HepG2 (cell line): ENCODE measurements around the gene NAA15. TPM values are rescaled to one million over a fixed set of nuclear protein-coding genes. Genes with fewer than 3 reads are reported as not detected.

ENCODE experiments used
- ASH2L ChIP-seq: fragments of 300-600, 200-600 bp; sonication (generic); IDR thresholded peaks from 2 replicates; pipeline ENCODE4 v1.7.0; 2017; ENCODE audit warnings: low read depth, mild to moderate bottlenecking, moderate library complexity, mixed read lengths, low read length; ENCODE audit not compliant: insufficient read length
- CHD4 ChIP-seq: fragments of 200-600 bp; sonication (generic); IDR thresholded peaks from 2 replicates; pipeline ENCODE4 v1.7.0; 2017; ENCODE audit warnings: mild to moderate bottlenecking, low read length, borderline replicate concordance
- ERF ChIP-seq: IDR thresholded peaks from 2 replicates; pipeline ENCODE4 v1.6.1; 2018; ENCODE audit warnings: missing biosample characterization, missing genetic modification reagents
- FOXK2 ChIP-seq: fragments of 450-650 bp; IDR thresholded peaks from 2 replicates; pipeline ENCODE4 v1.6.1; 2016
- FOXP1 ChIP-seq, 2 experiments: fragments of 450-650 bp in 1 of 2; IDR thresholded peaks; 2 replicates each; pipeline ENCODE4 v1.6.1; 2017 to 2018; ENCODE audit warnings: antibody characterized with exemption in 1 of 2
- GZF1 ChIP-seq: sonication (generic); formaldehyde crosslinking; IDR thresholded peaks from 2 replicates; pipeline ENCODE4 v1.5.1; 2020; ENCODE audit warnings: mild to moderate bottlenecking, missing genetic modification reagents
- HMGXB4 ChIP-seq, 2 experiments: sonication (generic) in 1 of 2; formaldehyde crosslinking in 1 of 2; IDR thresholded peaks; 2 replicates each; pipeline versions ENCODE4 v1.4.0 to v1.6.1; 2018 to 2020; ENCODE audit warnings: missing genetic modification reagents in 2 of 2, borderline replicate concordance in 1 of 2, low read depth in 1 of 2, mild to moderate bottlenecking in 1 of 2, missing biosample characterization in 1 of 2
- KLF11 ChIP-seq: IDR thresholded peaks from 2 replicates; pipeline ENCODE4 v1.6.1; 2016; ENCODE audit warnings: missing compliant biosample characterization
- KLF16 ChIP-seq, 2 experiments: sonication (generic) in 1 of 2; formaldehyde crosslinking in 1 of 2; IDR thresholded peaks; 2 replicates each; pipeline versions ENCODE4 v1.6.1 to v1.8.0; 2016 to 2023; ENCODE audit warnings: missing genetic modification reagents in 2 of 2, missing compliant biosample characterization in 1 of 2
- NFE2L1 ChIP-seq: sonication (generic); formaldehyde crosslinking; IDR thresholded peaks from 2 replicates; pipeline ENCODE4 v1.4.0; 2020; ENCODE audit warnings: missing genetic modification reagents, mild to moderate bottlenecking, borderline replicate concordance
- NR2F1 ChIP-seq, 2 experiments: fragments of 450-650 bp in 1 of 2; formaldehyde crosslinking in 1 of 2; IDR thresholded peaks; 2 replicates each; pipeline versions ENCODE4 v1.5.0 to v1.6.1; 2016 to 2020; ENCODE audit warnings: mild to moderate bottlenecking in 1 of 2, missing compliant biosample characterization in 1 of 2, missing genetic modification reagents in 1 of 2, moderate library complexity in 1 of 2
- POGZ ChIP-seq: sonication (generic); formaldehyde crosslinking; IDR thresholded peaks from 2 replicates; pipeline ENCODE4 v1.4.0; 2020; ENCODE audit warnings: mild to moderate bottlenecking, missing genetic modification reagents
- PREB ChIP-seq: sonication (generic); formaldehyde crosslinking; IDR thresholded peaks from 2 replicates; pipeline ENCODE4 v1.4.0; 2020; ENCODE audit warnings: missing genetic modification reagents
- RAD21 ChIP-seq: fragments of 450-650 bp; formaldehyde crosslinking; IDR thresholded peaks from 2 replicates; pipeline ENCODE4 v1.5.0; 2020; ENCODE audit warnings: mild to moderate bottlenecking
- RELA ChIP-seq: sonication (generic); formaldehyde crosslinking; IDR thresholded peaks from 2 replicates; pipeline ENCODE4 v1.4.0; 2020; ENCODE audit warnings: missing genetic modification reagents
- RNF2 ChIP-seq: fragments of 450-650 bp; conservative IDR thresholded peaks from 2 replicates; pipeline ENCODE4 v1.6.1; 2016; ENCODE audit warnings: low read depth
- SIN3A ChIP-seq: IDR thresholded peaks from 2 replicates; pipeline ENCODE4 v1.6.1; 2011; ENCODE audit warnings: low read depth, mild to moderate bottlenecking, control low read depth, low read length, borderline replicate concordance
- SOX13 ChIP-seq, 3 experiments: fragments of 450-650 bp in 1 of 3; sonication (generic) in 1 of 3; formaldehyde crosslinking in 1 of 3; IDR thresholded peaks in 2 of 3; conservative IDR thresholded peaks in 1 of 3; 2 replicates each; pipeline versions ENCODE4 v1.5.0 to v1.6.1; 2016 to 2020; ENCODE audit warnings: antibody characterized with exemption in 1 of 3, mild to moderate bottlenecking in 1 of 3, missing compliant biosample characterization in 1 of 3, missing genetic modification reagents in 1 of 3, moderate library complexity in 1 of 3
- ZMYM3 ChIP-seq: sonication (generic); formaldehyde crosslinking; IDR thresholded peaks from 2 replicates; pipeline ENCODE4 v1.5.1; 2020; ENCODE audit warnings: mild to moderate bottlenecking, missing genetic modification reagents
- ZNF205 ChIP-seq: IDR thresholded peaks from 2 replicates; pipeline ENCODE4 v1.6.1; 2018; ENCODE audit warnings: missing biosample characterization, missing genetic modification reagents
- ZNF234 ChIP-seq: sonication (generic); formaldehyde crosslinking; conservative IDR thresholded peaks from 2 replicates; pipeline ENCODE4 v1.5.1; 2020; ENCODE audit warnings: mild to moderate bottlenecking, missing genetic modification reagents
- ZNF549 ChIP-seq: sonication (generic); formaldehyde crosslinking; IDR thresholded peaks from 2 replicates; pipeline ENCODE4 v1.5.0; 2020; ENCODE audit warnings: missing genetic modification reagents
- ZNF597 ChIP-seq: sonication (generic); formaldehyde crosslinking; IDR thresholded peaks from 2 replicates; pipeline ENCODE4 v1.5.0; 2020; ENCODE audit warnings: missing genetic modification reagents
- ZNF615 ChIP-seq: sonication (generic); formaldehyde crosslinking; IDR thresholded peaks from 2 replicates; pipeline ENCODE4 v1.5.0; 2020; ENCODE audit warnings: mild to moderate bottlenecking, missing genetic modification reagents, borderline replicate concordance
- ZNF747 ChIP-seq: sonication (generic); formaldehyde crosslinking; IDR thresholded peaks from 2 replicates; pipeline ENCODE4 v1.8.1; 2023; ENCODE audit warnings: missing genetic modification reagents, mild to moderate bottlenecking, borderline replicate concordance
- ZNF749 ChIP-seq: sonication (generic); formaldehyde crosslinking; IDR thresholded peaks from 2 replicates; pipeline ENCODE4 v1.8.0; 2022; ENCODE audit warnings: mild to moderate bottlenecking, missing genetic modification reagents, moderate library complexity, borderline replicate concordance
- ZSCAN30 ChIP-seq: sonication (generic); formaldehyde crosslinking; IDR thresholded peaks from 2 replicates; pipeline ENCODE4 v1.5.0; 2020; ENCODE audit warnings: mild to moderate bottlenecking, missing genetic modification reagents
- polyA plus RNA-seq, 8 experiments: library from polyadenylated mRNA; depleted of rRNA in 3 of 8; stranded (reverse) in 7 of 8; unstranded in 1 of 8; fragments of >200 nt; fragmentation: Illumina TruSeq in 4 of 8; extraction: Trizol in 4 of 8; gene quantifications; 2 replicates each; pipeline versions ENCODE4 v1.2.1 to v1.2.3, GENCODE V29; 2011 to 2016; ENCODE audit warnings: low read depth in 4 of 8, missing spikeins in 1 of 8, mixed read lengths in 1 of 8; ENCODE audit not compliant: insufficient read depth in 1 of 8
- total RNA-seq, 5 experiments: library from RNA; depleted of rRNA; stranded (reverse); fragments of >200 nt; fragmentation: Illumina TruSeq; extraction: Trizol; gene quantifications; 2 replicates each; pipeline ENCODE4 v1.2.3, GENCODE V29; 2016; ENCODE audit warnings: low read depth in 1 of 5

Gene NAA15
- total and polyA plus RNA-seq, 2 of the 13 experiments (the other 11 are each of a cell fraction or from before 2014, with no cell fraction given), result 6.2 to 50.2 TPM

GRCh38 chr4:139301113-139301820 is at the start of gene NAA15 (continued):
- TF ChIP-seq ZNF597 (CRISPR knock-in tag) (no peak), ZNF747 (CRISPR knock-in tag) (peak; percentile 89), ZNF549 (CRISPR knock-in tag) (no peak), HMGXB4 (CRISPR knock-in tag; IDR thresholded peaks at IDR 0.05; ENCODE audit: borderline replicate concordance in 1 of 2, low read depth in 1 of 2) (peak; percentile 57 to 90; a peak in 3 of 4 replicates), ZMYM3 (CRISPR knock-in tag) (no peak; the same call in 1 of the 2 replicates), RNF2 (0 out of 2 replicates have a peak, but pooled peaks have one; percentile 67), SIN3A (peak; percentile 70; the same call in 1 of the 2 replicates), KLF11 (CRISPR knock-in tag) (peak; percentile 88), FOXK2 (no peak), NFE2L1 (no peak), ZNF205 (CRISPR knock-in tag) (no peak), POGZ (CRISPR knock-in tag) (peak; percentile 97), SOX13 (IDR thresholded peaks at IDR 0.05) (no peak), SOX13 (CRISPR knock-in tag; conservative IDR thresholded peaks at IDR 0.05 in 1 of 2, IDR thresholded peaks at IDR 0.05 in 1 of 2) (peak in 1 of 2 experiments; percentile 52; a peak in 1 of 4 replicates), RELA (CRISPR knock-in tag) (no peak), KLF16 (CRISPR knock-in tag; IDR thresholded peaks at IDR 0.05) (peak in 1 of 2 experiments; percentile 66; a peak in 1 of 4 replicates), FOXP1 (IDR thresholded peaks at IDR 0.05) (no peak), FOXP1 (CRISPR knock-in tag; IDR thresholded peaks at IDR 0.05) (no peak), ZNF749 (CRISPR knock-in tag) (no peak; the same call in 1 of the 2 replicates), ZNF234 (no peak), CHD4 (no peak), ZSCAN30 (CRISPR knock-in tag) (no peak), ASH2L (peak; percentile 96), RAD21 (CRISPR knock-in tag) (no peak), ERF (CRISPR knock-in tag) (peak; percentile 87; the same call in 1 of the 2 replicates), GZF1 (peak; percentile 13; the same call in 1 of the 2 replicates), ZNF615 (CRISPR knock-in tag) (no peak), PREB (no peak), NR2F1 (CRISPR knock-in tag; IDR thresholded peaks at IDR 0.05) (peak in 1 of 2 experiments; percentile 20; a peak in 1 of 4 replicates)
